Right lobe of liver (tissue), 4 donors: Measurements from ENCODE around the gene SLCO3A1.

Experiments
- CTCF ChIP-seq, 4 donors: fragments of 200-600 bp in 3 of 4; fragments of 450-650 bp in 1 of 4; IDR thresholded peaks; one replicate each; pipeline versions ENCODE4 v1.5.1 to v1.8.0; 2016 to 2022; ENCODE audit warnings: antibody characterized with exemption in 4 of 4, mild to moderate bottlenecking in 2 of 4
- POLR2A ChIP-seq: fragments of 450-650 bp; IDR thresholded peaks from one replicate; pipeline ENCODE4 v1.6.1; 2017; ENCODE audit warnings: antibody characterized with exemption, mild to moderate bottlenecking
- donor health status: DM: no; HTN: no; CAD: no.
- donor health status: DM: no; HTN: no; CAD: no.
- donor health status: DM: no; HTN: yes; CAD: no.

- TF ChIP-seq CTCF (IDR thresholded peaks at IDR 0.05) (no peak), POLR2A (no peak)
Observed at GRCh38 chr15:92170897-92171296, 317.4 kb downstream of the SLCO3A1 start.
